ENCODE results near the gene FARP1. TPM values are rescaled to one million over a fixed set of nuclear protein-coding genes. Genes with fewer than 3 reads are reported as not detected.
"Not testable (repeated sequence)": the region's sequence is repeated elsewhere in the genome, so short reads cannot be mapped to it uniquely, and the experiment has no call there.

FARP1 gene
- polyA plus RNA-seq, 4 donors: 222 to 270 (median 241) TPM

GRCh38 chr13:98406427-98406826 lies 263.5 kb downstream of the FARP1 start:
- no peak for DNase-seq (ENCODE audit: low read depth in 4 of 4, low spot score in 2 of 4)

GRCh38 chr13:98406971-98407370 lies 264.1 kb downstream of the FARP1 start:
- DNase-seq (ENCODE audit: low read depth in 4 of 4, low spot score in 2 of 4): no peak

DNA sequence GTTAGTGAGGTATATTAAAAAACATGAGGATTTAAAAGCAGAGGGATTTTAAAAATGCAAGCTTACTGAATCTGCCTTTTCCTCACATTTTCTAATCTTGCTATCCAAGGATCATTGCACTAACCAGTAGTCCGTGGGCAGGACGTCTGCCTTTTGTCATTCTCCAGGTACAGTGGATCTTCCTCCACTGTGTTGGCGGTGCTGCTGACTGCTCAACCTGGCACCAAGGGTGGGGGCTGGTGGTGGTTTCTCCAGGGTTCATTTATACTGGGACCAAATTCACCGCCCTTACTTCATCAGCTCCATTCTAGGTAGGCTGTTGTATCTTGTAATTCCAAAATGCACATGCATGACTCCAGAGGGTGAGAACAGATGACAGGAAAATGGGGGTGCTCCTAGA lies 264.7 kb downstream of the FARP1 start:
- DNase-seq (ENCODE audit: low read depth in 4 of 4, low spot score in 2 of 4): no peak

DNA sequence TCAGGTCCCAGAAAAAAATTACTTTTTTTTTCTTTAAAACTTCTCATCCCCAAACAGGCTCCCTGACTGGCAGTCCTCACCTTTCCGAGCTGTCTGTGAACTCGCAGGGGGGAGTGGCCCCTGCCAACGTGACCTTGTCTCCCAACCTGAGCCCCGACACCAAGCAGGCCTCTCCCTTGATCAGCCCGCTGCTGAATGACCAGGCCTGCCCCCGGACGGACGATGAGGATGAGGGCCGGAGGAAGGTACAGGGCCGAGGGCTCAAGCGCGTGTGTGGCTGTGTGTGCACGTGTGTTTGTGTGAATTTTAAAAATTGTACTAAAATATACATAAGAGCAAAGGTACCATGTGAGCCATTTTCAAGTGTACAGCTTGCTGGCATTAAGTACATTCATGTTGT lies 266.4 kb downstream of the FARP1 start:
- DNase-seq (ENCODE audit: low read depth in 4 of 4, low spot score in 2 of 4): no peak

DNA sequence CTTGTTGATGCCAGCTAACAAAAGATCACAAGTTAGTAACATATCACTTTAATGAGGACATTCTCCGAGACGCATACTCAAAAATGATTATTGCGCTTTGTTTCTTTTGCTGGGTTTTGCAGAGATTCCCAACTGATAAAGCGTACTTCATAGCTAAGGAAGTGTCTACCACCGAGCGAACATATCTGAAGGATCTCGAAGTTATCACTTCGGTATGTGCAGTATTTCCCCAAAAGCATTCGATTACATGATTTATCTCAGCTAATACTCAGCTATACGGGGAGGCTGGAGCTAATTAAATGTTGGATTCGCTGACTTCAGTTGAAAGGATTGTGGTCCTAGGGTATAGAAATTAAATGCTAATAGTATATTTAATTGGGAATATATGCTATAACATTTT lies 267.7 kb downstream of the FARP1 start:
- DNase-seq (ENCODE audit: low read depth in 4 of 4, low spot score in 2 of 4): no peak

GRCh38 chr13:98411013-98411412 lies 268.1 kb downstream of the FARP1 start:
- DNase-seq (ENCODE audit: low read depth in 4 of 4, low spot score in 2 of 4): no peak

GRCh38 chr13:98411617-98412265 lies 268.8 kb downstream of the FARP1 start:
- no peak for DNase-seq (ENCODE audit: low read depth in 4 of 4, low spot score in 2 of 4)

DNA sequence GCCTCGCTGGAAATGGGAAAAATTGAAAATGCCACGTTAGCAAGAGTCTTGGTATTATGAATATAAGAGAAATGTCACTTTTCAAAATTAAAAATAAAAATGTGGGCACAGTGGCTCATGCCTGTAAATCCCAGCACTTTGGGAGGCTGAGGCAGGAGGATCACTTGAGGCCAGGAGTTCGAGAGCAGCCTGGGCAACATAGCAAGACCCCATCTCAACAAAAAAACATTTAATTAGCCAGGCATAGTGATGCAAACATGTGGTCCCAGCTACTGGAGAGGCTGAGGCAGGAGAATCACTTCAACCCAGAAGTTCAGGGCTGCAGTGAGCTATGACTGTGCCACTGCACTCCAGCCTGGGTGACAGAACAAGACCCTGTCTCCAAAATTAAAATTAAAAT lies 270.4 kb downstream of the FARP1 start:
- DNase-seq (ENCODE audit: low read depth in 4 of 4, low spot score in 2 of 4): not testable (repeated sequence)

DNA sequence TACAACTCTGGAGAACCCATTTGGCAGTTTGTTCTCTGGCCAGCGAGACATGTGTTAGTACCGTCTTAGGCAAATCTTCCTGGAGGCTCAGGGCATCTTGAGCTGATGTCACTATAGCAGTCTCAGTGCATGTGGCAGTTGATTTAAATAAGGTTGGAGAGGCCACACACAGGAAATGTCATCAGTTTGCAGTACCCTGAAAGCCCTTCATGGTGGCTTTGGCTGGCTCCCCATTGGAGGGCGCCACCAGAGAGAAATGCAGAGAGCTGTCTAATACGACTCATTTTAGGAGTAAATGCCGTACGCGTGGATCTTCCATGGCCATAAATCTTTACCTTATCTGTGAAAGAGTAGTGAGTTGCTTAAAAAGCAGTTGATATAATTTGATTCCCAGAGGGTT lies 270.9 kb downstream of the FARP1 start:
- DNase-seq (ENCODE audit: low read depth in 4 of 4, low spot score in 2 of 4): no peak

GRCh38 chr13:98415326-98416070 lies 272.6 kb downstream of the FARP1 start:
- DNase-seq (ENCODE audit: low read depth in 4 of 4, low spot score in 2 of 4): no peak

GRCh38 chr13:98416408-98416807 lies 273.5 kb downstream of the FARP1 start:
- no peak for DNase-seq (ENCODE audit: low read depth in 4 of 4, low spot score in 2 of 4)

DNA sequence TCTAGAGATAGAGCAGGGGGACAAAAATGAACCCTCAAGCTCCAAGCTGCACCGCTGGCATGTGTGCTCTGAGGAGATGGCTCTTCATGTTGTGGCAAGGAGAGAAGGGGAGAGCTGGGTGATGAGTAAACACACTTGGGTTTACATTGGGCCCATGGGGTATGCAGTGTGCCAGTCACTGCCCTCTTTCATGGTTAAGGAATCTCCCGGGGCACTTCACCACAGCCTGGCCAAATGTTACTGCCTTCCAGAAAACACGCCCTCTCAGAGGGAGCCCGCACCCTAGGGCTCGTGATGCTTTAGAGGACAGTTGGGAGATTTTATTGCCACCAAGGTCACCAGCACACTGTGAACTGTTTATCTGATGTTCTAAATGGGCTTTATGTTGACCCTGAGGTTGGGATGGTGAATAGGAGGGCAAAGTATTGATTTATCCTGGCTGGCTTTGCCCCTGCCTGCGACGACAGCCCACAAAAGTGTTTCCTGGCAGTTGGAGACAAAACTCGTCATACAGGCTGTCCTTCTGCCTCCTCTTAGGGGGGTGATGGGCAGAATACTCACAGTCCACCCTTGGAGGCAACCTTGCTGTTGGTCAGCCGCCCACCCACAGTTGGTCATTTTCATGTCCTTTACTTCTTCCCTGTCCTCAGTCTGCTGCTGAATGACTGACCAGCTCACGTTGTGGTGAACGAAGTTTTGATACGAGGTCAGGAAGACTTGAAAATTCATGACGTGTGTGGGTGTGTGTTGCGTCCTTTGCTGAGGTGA lies 277.1 kb downstream of the FARP1 start:
- DNase-seq (ENCODE audit: low read depth in 4 of 4, low spot score in 2 of 4): no peak

DNA sequence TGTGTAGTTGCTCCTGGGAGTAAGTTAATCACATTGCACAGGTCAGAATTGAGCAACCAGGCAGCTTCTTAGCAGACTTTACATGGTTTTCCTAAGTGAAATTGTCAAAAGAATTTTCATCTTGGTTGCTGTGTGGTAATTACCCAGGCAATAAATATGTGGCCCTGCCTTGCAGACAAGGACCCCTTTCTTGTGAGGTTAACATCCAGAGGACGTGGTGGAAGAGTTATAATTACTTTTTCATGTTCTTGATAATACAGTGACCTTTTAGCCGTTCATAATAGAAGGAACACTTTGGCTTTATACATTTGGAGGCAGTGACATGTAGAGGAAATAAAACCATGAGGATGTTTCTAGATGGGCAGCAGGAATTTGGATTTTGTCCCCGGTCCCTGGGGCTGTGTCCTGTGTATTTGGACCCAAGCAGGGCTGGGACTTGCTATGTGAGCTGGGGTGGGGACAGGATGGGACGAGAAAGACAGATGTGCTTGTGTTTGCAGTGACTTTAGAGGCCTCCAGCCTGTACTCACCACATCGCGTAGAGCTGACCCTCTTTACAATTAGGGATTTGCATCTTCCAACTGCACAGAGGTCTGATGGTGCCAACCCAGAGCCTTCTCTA lies 277.8 kb downstream of the FARP1 start:
- no peak for DNase-seq (ENCODE audit: low read depth in 4 of 4, low spot score in 2 of 4)

DNA sequence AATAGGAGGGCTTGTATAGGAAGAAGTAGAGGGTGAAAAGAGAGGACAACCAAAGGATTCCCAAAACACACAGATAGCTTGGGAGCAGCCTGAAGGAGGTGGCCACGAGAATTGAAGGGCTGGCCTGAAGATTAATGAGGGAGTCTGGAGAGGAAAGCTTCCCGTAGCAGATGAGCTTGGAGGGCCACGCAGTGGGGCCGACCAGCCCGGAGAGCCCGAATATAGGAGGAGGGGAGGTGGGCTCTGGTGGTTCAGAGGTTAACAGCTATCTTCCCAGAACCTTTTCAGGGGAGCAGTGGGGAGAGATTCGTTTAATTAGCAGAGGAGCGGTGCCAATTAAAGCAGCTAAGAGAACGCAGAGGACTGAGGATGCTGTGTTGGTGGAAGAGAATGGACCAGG lies 279.2 kb downstream of the FARP1 start:
- no peak for DNase-seq (ENCODE audit: low read depth in 4 of 4, low spot score in 2 of 4)

GRCh38 chr13:98423417-98423816 lies 280.5 kb downstream of the FARP1 start:
- no peak for DNase-seq (ENCODE audit: low read depth in 4 of 4, low spot score in 2 of 4)

DNA sequence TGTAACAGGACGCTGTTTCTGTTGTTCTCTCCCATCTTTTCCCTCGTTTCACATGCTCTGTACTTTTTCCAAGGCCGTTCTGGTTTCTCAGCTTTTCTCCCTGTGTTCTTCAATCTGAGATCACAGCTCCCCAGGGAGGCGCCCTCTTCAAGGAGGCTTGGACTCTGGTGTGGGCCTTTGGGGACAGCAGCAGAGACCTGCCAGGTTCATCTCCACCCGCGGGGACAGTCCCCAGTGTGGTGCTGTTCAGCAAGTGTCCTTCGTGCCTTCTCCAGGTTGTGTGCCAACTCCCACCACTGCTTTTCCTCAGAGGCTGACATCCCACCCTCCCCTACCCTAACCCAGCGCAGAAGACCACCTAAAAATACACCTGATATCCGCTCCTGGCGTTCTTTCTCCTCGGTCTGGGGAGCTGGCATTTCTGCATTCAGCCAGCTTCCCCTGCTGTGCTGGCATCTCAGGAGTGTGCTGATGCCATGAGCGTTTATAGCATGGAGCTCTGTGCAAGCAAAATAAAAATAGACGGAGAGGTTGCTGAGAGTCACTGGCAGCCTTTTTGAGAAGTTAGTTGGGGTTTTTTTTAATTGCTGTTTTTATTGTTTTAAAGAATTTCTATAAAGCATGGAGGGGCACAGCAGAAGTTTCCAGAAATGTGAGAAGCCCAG lies 284.6 kb downstream of the FARP1 start:
- DNase-seq (ENCODE audit: low read depth in 4 of 4, low spot score in 2 of 4): no peak

DNA sequence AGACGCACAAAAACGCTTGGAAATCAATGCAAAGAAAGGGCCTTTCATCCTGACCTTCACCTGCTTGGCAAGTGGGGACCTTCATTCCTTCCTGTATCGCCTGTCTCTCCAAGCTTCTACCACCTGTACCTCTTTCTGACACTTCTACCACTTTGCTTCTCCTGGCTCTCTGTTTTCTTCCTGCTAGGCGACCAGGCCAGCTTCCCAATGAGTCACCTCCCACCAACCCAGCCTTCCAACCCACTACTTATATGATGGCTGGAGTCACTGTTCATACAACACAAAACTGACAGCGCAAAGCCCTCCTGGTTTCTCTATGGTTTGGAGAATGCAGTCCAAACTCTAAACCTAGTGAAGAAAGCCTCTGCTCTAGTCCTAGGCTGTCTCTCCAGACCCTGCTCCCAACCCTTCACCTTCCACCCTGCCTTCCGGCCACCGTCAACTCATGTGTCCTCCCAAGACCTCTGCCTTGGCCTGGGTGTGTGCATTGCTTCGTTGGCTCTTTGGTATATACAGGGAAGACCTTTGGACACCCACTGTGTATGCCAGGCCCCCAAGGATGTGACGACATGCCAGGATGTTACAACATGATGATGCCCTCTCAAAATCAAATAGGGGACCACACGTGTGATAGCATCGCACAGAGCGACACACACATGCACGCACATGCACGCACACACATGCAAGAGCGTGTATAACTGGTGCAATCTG lies 285.5 kb downstream of the FARP1 start:
- no peak for DNase-seq (ENCODE audit: low read depth in 4 of 4, low spot score in 2 of 4)

GRCh38 chr13:98429081-98429480 lies 286.2 kb downstream of the FARP1 start:
- no peak for DNase-seq (ENCODE audit: low read depth in 4 of 4, low spot score in 2 of 4)

- DNase-seq (ENCODE audit: low read depth in 4 of 4, low spot score in 2 of 4): no peak
These were observed 286.6 kb downstream of the FARP1 start for GRCh38 chr13:98429531-98429930.
